HL-60 (cell line): ENCODE results near the gene PSMD1.

Source experiments
- DNase-seq, 2 experiments: peaks; one replicate each; pipeline ENCODE4 v3.0.0-alpha.2; 2010 to 2020; ENCODE audit warnings: low read depth in 1 of 2, low spot score in 1 of 2
- H3K27ac ChIP-seq: fragments of 250-450 bp; sonication (Bioruptor Pico); replicated peaks from 2 replicates; pipeline ENCODE4 v1.5.1; 2020; ENCODE audit warnings: mild to moderate bottlenecking, moderate library complexity
- H3K27me3 ChIP-seq: fragments of 250-450 bp; sonication (Bioruptor Pico); 2 replicates; pipeline ENCODE4 v1.5.1; 2021; ENCODE audit warnings: mild to moderate bottlenecking, moderate library complexity; ENCODE audit not compliant: insufficient read depth, poor library complexity, severe bottlenecking
- H3K4me3 ChIP-seq: replicated peaks from 2 replicates; pipeline ENCODE4 v1.5.1; 2011; ENCODE audit warnings: mild to moderate bottlenecking, control low read depth, low read length; ENCODE audit not compliant: insufficient read depth
- GABPA ChIP-seq: IDR thresholded peaks from 2 replicates; pipeline ENCODE4 v1.6.1; 2012; ENCODE audit warnings: low read depth
- POLR2AphosphoS5 ChIP-seq: IDR thresholded peaks from 2 replicates; pipeline ENCODE4 v1.6.1; 2012; ENCODE audit warnings: low read depth
- SPI1 ChIP-seq: IDR thresholded peaks from 2 replicates; pipeline ENCODE4 v1.6.1; 2012; ENCODE audit warnings: low read depth, mild to moderate bottlenecking, borderline replicate concordance
- TF ChIP-seq, protein P1 (sequence below): IDR thresholded peaks from 2 replicates; pipeline ENCODE4 v1.6.1; 2012; ENCODE audit warnings: low read depth; ENCODE audit not compliant: insufficient replicate concordance
- TF ChIP-seq, protein P2 (sequence below): IDR thresholded peaks from one replicate; pipeline ENCODE4 v1.5.1; 2011; ENCODE audit warnings: low read length, control low read depth, inconsistent platforms; ENCODE audit not compliant: insufficient read depth

PSMD1 gene

DNA sequence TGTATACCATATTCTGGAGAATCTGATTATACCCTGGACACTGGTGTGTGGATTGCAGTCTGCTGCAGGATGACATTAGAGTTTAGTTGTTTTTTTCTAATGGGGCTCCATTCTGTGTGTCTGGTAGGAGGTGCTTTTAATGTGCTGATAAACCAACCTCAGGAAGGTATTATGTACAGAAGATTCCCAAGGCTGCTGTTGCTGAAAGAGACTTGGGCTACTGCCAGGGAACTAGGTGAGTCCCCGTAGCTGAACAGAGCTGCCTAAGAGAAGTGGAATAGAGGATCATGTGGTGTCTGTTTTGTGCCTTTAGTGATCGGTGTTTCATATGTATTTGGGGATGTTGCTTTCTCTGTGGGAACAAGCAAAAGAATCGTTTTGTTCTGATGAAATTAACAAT is 44.2 kb upstream of the PSMD1 start:
- no peak overlapping the region for H3K4me3 ChIP-seq
- no peaks in the 10 kb centered on the region for H3K27me3 ChIP-seq
- DNase-seq: no peak
- TF ChIP-seq, protein P1, sequence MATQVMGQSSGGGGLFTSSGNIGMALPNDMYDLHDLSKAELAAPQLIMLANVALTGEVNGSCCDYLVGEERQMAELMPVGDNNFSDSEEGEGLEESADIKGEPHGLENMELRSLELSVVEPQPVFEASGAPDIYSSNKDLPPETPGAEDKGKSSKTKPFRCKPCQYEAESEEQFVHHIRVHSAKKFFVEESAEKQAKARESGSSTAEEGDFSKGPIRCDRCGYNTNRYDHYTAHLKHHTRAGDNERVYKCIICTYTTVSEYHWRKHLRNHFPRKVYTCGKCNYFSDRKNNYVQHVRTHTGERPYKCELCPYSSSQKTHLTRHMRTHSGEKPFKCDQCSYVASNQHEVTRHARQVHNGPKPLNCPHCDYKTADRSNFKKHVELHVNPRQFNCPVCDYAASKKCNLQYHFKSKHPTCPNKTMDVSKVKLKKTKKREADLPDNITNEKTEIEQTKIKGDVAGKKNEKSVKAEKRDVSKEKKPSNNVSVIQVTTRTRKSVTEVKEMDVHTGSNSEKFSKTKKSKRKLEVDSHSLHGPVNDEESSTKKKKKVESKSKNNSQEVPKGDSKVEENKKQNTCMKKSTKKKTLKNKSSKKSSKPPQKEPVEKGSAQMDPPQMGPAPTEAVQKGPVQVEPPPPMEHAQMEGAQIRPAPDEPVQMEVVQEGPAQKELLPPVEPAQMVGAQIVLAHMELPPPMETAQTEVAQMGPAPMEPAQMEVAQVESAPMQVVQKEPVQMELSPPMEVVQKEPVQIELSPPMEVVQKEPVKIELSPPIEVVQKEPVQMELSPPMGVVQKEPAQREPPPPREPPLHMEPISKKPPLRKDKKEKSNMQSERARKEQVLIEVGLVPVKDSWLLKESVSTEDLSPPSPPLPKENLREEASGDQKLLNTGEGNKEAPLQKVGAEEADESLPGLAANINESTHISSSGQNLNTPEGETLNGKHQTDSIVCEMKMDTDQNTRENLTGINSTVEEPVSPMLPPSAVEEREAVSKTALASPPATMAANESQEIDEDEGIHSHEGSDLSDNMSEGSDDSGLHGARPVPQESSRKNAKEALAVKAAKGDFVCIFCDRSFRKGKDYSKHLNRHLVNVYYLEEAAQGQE: no peak
- TF ChIP-seq POLR2AphosphoS5: no peak
- TF ChIP-seq, protein P2, sequence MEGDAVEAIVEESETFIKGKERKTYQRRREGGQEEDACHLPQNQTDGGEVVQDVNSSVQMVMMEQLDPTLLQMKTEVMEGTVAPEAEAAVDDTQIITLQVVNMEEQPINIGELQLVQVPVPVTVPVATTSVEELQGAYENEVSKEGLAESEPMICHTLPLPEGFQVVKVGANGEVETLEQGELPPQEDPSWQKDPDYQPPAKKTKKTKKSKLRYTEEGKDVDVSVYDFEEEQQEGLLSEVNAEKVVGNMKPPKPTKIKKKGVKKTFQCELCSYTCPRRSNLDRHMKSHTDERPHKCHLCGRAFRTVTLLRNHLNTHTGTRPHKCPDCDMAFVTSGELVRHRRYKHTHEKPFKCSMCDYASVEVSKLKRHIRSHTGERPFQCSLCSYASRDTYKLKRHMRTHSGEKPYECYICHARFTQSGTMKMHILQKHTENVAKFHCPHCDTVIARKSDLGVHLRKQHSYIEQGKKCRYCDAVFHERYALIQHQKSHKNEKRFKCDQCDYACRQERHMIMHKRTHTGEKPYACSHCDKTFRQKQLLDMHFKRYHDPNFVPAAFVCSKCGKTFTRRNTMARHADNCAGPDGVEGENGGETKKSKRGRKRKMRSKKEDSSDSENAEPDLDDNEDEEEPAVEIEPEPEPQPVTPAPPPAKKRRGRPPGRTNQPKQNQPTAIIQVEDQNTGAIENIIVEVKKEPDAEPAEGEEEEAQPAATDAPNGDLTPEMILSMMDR: no peak
- TF ChIP-seq SPI1: no peak
- no peak for TF ChIP-seq GABPA
- H3K27ac ChIP-seq: no peak overlapping the region

DNA sequence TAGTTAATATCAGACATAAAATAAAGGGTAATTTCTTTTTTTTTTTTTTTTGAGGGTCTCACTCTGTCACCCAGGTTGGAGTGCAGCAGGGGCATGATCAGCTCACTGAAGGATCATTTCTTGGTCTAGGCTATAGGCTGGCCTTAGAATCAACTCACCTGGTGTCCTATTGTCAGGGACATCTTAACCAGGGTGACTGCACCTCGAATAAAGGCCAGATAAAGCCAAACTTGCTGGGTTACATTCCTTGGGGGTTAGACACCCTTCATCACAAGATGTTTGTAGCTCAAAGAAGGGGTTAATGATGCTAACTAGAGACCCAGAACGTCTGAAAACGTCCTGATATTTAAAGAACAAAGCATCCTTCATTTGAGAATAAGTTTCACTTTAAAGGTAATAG is 42.8 kb upstream of the PSMD1 start:
- DNase-seq: no peak
- Histone ChIP-seq H3K27ac (no peak overlapping the region), H3K4me3 (no peak overlapping the region), H3K27me3 (no peaks in the 10 kb centered on the region)
- TF ChIP-seq, protein P1: no peak
- TF ChIP-seq POLR2AphosphoS5 (no peak), SPI1 (no peak), GABPA (no peak)
- TF ChIP-seq, protein P2: no peak

DNA sequence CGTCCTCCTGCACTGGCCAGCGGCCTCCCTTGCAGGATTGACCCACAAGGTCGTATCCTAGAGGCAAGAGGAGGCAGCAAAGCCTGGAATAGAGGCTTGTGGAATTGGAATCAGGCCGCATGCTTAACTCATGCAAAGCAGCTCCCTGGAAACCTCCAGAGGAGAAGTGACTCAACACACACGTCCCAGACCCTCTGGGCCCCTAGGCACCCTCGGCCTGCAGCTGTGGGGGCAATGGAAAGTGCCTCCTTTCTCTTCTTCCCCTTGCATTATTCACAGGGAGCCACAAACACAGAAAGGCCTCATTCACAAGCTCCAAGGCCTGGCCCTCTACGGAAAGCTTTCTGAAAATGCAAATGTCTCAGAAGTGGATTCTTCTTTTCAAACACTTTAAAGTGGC is 41.2 kb upstream of the PSMD1 start:
- no peak overlapping the region for H3K4me3 ChIP-seq
- DNase-seq: no peak
- no peaks in the 10 kb centered on the region for H3K27me3 ChIP-seq
- H3K27ac ChIP-seq: no peak overlapping the region
- TF ChIP-seq GABPA (no peak), SPI1 (no peak), POLR2AphosphoS5 (no peak)
- TF ChIP-seq, protein P1: no peak
- TF ChIP-seq, protein P2: no peak
